Hypothalamus (tissue), 51 donors: ENCODE measurements around the gene TRIM58.
A peak's percentile ranks its signal among the peaks of the same experiment; 100 is the strongest.

ENCODE experiments used
- DNase-seq, 51 donors: peaks; one replicate each; lab custom pipeline; 2025; lab: John Stamatoyannopoulos, UW

TRIM58 gene

DNA sequence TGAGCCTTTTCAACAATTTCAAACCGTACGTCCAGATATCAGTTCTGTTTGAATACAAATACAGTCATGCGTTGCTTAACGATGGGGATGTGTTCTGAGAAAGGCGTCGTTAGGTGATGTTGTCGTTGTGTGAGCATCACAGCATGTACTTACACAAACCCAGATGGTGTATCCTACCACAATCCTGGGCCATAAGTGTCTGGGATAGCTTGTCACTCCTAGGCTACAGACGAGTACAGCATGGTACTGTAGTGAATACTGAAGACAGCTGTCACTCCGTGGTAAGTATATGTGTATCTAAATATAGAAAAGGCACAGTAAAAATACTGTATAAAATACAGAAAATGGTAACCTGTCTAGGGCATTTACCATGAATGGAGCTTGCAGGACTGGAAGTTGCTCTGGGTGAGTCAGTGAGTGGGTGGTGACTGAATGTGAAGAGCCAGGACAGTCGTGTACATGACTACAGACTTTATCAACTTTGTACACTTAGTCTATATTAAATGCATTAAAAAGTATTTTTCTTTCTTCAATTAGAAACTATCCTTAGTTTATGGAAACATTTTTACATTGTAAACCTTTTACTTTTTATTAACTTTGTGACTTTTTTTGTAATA, 27.9 kb downstream of the TRIM58 start:
- DNase-seq, result peak in 1 of 51 donors; percentile 14

GRCh38 chr1:247895163-247895637, 38.2 kb downstream of the TRIM58 start, which contains the start of gene OR2W3:
OR2W3 (plus strand) TSS chr1:247895587; CDS start chr1:247895587, 0 bp downstream.
- no peak for DNase-seq

DNA sequence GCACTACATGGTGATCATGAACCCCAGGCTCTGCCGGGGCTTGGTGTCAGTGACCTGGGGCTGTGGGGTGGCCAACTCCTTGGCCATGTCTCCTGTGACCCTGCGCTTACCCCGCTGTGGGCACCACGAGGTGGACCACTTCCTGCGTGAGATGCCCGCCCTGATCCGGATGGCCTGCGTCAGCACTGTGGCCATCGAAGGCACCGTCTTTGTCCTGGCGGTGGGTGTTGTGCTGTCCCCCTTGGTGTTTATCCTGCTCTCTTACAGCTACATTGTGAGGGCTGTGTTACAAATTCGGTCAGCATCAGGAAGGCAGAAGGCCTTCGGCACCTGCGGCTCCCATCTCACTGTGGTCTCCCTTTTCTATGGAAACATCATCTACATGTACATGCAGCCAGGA, 39.0 kb downstream of the TRIM58 start:
- DNase-seq, result no peak

DNA sequence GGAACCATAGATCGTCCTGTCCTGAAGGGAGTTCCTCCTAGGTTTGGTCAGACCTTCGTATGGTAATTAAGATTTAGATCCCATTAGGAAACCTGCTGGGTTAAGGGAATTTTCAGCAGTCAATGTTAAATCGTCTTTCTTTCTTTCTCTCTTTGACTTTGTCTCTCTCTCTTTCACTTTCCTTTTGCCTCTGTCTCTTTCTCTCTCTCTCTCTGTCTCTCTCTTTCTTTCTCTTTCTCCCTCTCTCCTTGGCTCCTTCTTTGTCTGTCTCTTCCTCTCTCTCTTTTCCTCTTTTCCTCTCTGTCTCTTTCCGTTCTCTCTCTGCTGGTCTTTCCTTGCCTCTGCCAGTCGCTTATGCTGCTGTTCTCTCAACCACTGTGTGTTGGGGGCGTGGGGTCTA, 47.1 kb downstream of the TRIM58 start:
- no peak for DNase-seq

DNA sequence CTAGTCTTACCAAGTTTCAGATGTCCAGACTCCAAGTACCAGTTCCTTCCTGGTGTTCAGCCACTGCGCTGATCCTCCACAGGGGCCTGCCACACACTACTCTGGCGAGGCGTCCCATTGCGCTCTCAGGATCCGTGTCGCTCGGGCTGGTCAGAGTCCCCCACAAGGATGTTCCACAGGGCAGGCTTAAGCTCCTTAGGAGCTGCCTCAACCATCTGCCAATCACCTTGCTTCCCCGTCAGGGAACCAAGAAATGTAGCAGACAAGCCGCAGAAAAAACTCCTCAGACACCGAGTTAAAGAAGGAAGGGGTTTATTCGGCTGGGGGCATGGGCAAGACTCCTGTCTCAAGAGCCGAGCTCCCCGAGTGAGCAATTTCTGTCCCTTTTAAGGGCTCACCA, 48.2 kb downstream of the TRIM58 start:
- DNase-seq, result no peak

- no peak for DNase-seq
Measured at GRCh38 chr1:247905910-247906503, 49.0 kb downstream of the TRIM58 start.

- no peak for DNase-seq
Measured at GRCh38 chr1:247906504-247907047, 49.6 kb downstream of the TRIM58 start.

- no peak for DNase-seq
Measured at GRCh38 chr1:247908766-247909165, 51.8 kb downstream of the TRIM58 start.

DNA sequence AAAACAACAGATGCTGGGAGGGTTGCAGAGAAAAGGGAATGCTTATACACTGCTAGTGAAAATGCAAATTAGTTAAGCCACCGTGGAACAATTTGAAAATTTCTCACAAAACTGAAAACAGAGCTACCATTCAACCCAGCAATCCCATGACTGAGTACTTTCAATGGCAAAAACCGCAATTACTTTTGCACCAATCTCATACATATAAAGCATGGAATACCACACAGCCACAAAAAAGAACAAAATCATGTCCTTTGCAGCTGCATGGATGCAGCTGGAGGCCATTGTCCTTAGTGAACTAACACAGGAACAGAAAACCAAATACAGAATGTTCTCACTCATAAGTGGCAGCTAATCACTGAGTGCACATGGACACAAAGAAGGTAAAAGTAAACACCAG, 56.8 kb downstream of the TRIM58 start:
- DNase-seq, result no peak

GRCh38 chr1:247914941-247915662, 58.1 kb downstream of the TRIM58 start:
- no peak for DNase-seq

GRCh38 chr1:247919952-247920351, 63.0 kb downstream of the TRIM58 start, which contains the start of gene OR2T8:
OR2T8 (plus strand) TSS chr1:247920252; CDS start chr1:247921018, 766 bp downstream.
- no peak for DNase-seq

GRCh38 chr1:247923941-247924340, 67.0 kb downstream of the TRIM58 start:
- no peak for DNase-seq

DNA sequence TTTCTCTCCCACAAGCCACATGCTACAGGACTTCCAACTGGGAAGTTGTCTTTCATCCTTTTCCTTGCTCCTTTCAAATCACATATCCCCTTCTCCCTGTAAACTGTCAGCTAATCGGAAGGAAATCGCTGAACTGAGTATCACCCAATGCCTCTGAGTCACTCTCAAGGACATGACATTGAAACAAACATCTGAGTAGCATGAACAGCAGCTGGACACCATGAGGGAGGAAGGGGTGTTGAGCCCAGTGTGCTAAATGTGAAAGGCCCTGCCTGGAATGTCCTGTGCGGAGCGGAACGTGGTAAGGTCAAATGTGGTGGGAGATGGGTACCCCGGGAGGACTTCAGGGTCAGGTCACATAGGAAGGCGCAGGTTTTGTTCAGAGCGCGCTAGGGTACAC, 67.9 kb downstream of the TRIM58 start, which contains the start of gene OR2AJ1:
OR2AJ1 (plus strand) TSS at position 22 of the 400 bp plus-strand sequence. CDS start 8,880 bp downstream, outside the sequence.
- no peak for DNase-seq
